Nephron progenitor cell (in vitro differentiated cells): ENCODE results near the gene THEMIS2.

Source experiments
- DNase-seq: peaks from one replicate; pipeline ENCODE4 v3.0.0; 2021
- H3K27ac Mint-ChIP-seq: 2 replicates; pipeline ENCODE4 v1.8.0; 2021; ENCODE audit warnings: mild to moderate bottlenecking, moderate library complexity, mixed read lengths
- H3K27me3 Mint-ChIP-seq: 2 replicates; pipeline ENCODE4 v1.8.0; 2021; ENCODE audit warnings: mild to moderate bottlenecking, low read depth, mixed read lengths; ENCODE audit not compliant: poor library complexity
- H3K36me3 Mint-ChIP-seq: 2 replicates; pipeline ENCODE4 v1.8.0; 2021; ENCODE audit warnings: low read depth, mixed read lengths
- H3K4me1 Mint-ChIP-seq: 2 replicates; pipeline ENCODE4 v1.8.0; 2021; ENCODE audit warnings: mixed read lengths
- H3K4me3 Mint-ChIP-seq: 2 replicates; pipeline ENCODE4 v1.8.0; 2021; ENCODE audit warnings: mild to moderate bottlenecking, moderate library complexity, mixed read lengths
- H3K9me3 Mint-ChIP-seq: 2 replicates; pipeline ENCODE4 v1.8.0; 2021; ENCODE audit warnings: mild to moderate bottlenecking, moderate library complexity, mixed read lengths
- TF ChIP-seq, protein P1 (sequence below): fragments of 200-600 bp; sonication (generic); IDR thresholded peaks from 2 replicates; pipeline ENCODE4 v1.5.0; 2021; ENCODE audit warnings: antibody characterized with exemption

The THEMIS2 gene

DNA sequence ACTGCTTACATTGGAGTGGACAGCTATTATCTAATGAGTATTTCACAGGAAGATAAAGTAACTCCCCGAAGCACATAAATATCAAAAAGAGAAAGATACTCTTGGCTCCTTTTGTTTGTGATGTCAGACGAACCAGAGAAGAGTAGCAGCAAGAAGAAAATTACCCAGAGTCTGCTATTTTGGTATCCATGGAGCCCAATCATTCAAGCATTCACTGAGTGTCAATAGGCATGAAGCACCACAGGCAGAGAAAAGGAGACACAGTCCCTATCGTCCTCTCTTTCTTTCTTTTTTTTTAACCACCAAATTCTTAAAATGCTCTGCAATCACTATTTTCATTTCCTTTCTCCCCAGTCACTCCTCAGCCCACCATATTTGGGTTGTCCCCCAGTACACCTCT is 22.2 kb downstream of the THEMIS2 start:
- TF ChIP-seq, protein P1, sequence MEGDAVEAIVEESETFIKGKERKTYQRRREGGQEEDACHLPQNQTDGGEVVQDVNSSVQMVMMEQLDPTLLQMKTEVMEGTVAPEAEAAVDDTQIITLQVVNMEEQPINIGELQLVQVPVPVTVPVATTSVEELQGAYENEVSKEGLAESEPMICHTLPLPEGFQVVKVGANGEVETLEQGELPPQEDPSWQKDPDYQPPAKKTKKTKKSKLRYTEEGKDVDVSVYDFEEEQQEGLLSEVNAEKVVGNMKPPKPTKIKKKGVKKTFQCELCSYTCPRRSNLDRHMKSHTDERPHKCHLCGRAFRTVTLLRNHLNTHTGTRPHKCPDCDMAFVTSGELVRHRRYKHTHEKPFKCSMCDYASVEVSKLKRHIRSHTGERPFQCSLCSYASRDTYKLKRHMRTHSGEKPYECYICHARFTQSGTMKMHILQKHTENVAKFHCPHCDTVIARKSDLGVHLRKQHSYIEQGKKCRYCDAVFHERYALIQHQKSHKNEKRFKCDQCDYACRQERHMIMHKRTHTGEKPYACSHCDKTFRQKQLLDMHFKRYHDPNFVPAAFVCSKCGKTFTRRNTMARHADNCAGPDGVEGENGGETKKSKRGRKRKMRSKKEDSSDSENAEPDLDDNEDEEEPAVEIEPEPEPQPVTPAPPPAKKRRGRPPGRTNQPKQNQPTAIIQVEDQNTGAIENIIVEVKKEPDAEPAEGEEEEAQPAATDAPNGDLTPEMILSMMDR = no peak
- peaks cover 3% of the 10 kb centered on the region for H3K27me3 Mint-ChIP-seq
- H3K4me1 Mint-ChIP-seq = no peaks in the 10 kb centered on the region
- H3K4me3 Mint-ChIP-seq = no peak overlapping the region
- H3K36me3 Mint-ChIP-seq = peaks cover 60% of the 10 kb centered on the region
- H3K27ac Mint-ChIP-seq = peak overlapping the region; percentile 4
- no peaks in the 10 kb centered on the region for H3K9me3 Mint-ChIP-seq
- DNase-seq = no peak

- H3K27me3 Mint-ChIP-seq = peaks cover 4% of the 10 kb centered on the region
Measured at GRCh38 chr1:27906759-27907158, 34.4 kb downstream of the THEMIS2 start.

DNA sequence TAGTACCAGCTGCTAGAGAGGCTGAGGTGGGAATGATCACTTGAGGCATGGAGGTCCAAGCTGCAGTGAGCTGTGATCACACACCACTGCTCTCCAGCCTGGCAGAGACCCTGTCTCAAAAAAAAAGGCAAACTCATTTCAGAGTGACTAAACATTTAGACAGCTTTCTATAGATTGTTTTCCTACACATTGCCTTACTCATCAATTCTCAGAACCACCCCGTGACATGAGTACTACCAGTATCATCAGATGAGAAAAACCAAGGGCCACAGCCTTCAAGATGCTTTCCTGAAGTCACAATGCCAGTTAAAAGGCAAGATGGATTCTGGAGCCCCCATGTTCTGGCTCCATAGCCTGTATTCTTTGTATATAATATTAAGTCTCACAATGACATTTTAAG is 40.1 kb downstream of the THEMIS2 start:
- Mint-ChIP-seq H3K4me3 (peak overlapping the region; percentile 44), H3K27ac (no peak overlapping the region), H3K9me3 (peaks cover 12% of the 10 kb centered on the region), H3K36me3 (peaks cover 39% of the 10 kb centered on the region), H3K4me1 (peaks cover 12% of the 10 kb centered on the region), H3K27me3 (peaks cover 31% of the 10 kb centered on the region)
- no peak for DNase-seq
- TF ChIP-seq, protein P1 = no peak

More at GRCh38 chr1:27906759-27907158, 34.4 kb downstream of the THEMIS2 start:
- H3K9me3 Mint-ChIP-seq = no peaks in the 10 kb centered on the region
- H3K27ac Mint-ChIP-seq = no peak overlapping the region
- no peaks in the 10 kb centered on the region for H3K4me1 Mint-ChIP-seq
- peaks cover 70% of the 10 kb centered on the region for H3K36me3 Mint-ChIP-seq
- DNase-seq = no peak
- TF ChIP-seq, protein P1 = no peak
- no peak overlapping the region for H3K4me3 Mint-ChIP-seq

DNA sequence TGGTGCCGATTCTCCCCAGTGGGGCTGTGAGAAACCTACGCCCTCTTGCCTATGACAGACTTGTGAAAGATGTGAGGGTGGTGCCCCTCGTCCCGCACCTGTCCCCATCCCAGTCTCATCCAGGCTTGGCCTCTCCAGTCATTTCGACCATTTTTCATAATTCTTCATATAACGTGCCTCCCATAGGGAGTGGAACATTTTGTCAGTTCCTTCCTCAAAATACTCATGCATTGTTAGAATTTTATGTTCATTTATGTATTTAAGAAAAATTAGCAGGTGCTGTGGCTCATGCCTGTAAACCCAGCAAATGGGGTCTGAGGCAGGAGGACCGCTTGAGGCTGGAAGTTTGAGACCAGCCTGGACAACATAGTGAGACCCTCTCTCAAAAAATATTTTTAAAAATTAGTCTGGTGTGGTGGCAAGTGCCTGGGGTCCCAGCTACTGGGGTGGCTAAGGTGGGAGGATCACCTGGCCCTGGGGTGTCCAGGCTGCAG is 42.8 kb downstream of the THEMIS2 start:
- no peak for DNase-seq
- Mint-ChIP-seq H3K4me1 (peaks cover 12% of the 10 kb centered on the region), H3K4me3 (peak overlapping the region; percentile 100), H3K27ac (no peak overlapping the region), H3K36me3 (peaks cover 22% of the 10 kb centered on the region), H3K27me3 (peaks cover 51% of the 10 kb centered on the region), H3K9me3 (peaks cover 12% of the 10 kb centered on the region)
- TF ChIP-seq, protein P1 = no peak

DNA sequence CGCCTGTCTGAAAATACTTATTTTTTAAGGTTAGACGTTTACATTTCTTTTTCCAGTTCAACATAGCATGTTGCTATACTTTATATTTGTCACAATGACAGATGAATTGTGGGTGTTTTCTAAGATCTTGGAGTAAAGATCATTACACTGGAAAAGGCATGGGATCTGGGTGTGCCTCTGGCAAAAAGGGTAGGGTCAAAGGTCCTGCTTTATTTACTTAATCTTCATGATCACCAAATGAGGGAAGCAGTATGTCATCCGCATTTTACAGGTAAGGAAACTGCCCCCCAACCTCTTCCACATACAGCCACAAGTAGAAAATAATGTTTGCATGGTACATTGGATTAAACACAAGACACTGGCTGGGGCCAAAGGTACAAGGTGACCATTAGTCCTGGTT is 49.9 kb downstream of the THEMIS2 start:
- TF ChIP-seq, protein P1 = no peak
- no peak for DNase-seq
- Mint-ChIP-seq H3K36me3 (no peaks in the 10 kb centered on the region), H3K4me3 (no peak overlapping the region), H3K27ac (no peak overlapping the region), H3K4me1 (no peaks in the 10 kb centered on the region), H3K9me3 (no peaks in the 10 kb centered on the region), H3K27me3 (peaks cover 33% of the 10 kb centered on the region)

GRCh38 chr1:27928216-27928954 is 56.0 kb downstream of the THEMIS2 start:
- peaks cover 11% of the 10 kb centered on the region for H3K4me1 Mint-ChIP-seq
- H3K36me3 Mint-ChIP-seq = no peaks in the 10 kb centered on the region
- H3K27ac Mint-ChIP-seq = no peak overlapping the region
- TF ChIP-seq, protein P1 = no peak
- DNase-seq = no peak
- H3K9me3 Mint-ChIP-seq = no peaks in the 10 kb centered on the region
- no peak overlapping the region for H3K4me3 Mint-ChIP-seq
- H3K27me3 Mint-ChIP-seq = peaks cover 12% of the 10 kb centered on the region
